Esophagus squamous epithelium (tissue), 5 donors: ENCODE results near the gene GALK2. TPM values are rescaled to one million over a fixed set of nuclear protein-coding genes. Genes with fewer than 3 reads are reported as not detected.
A peak's percentile ranks its signal among the peaks of the same experiment; 100 is the strongest.

Experiments used
- DNase-seq: peaks from one replicate; lab custom pipeline; 2025; lab: John Stamatoyannopoulos, UW
- H3K27ac ChIP-seq, 4 donors: fragments of 200-600 bp; sonication (generic); one replicate each; pipeline ENCODE4 v1.5.1; 2016 to 2019; ENCODE audit warnings: mild to moderate bottlenecking in 1 of 4
- H3K27me3 ChIP-seq, 4 donors: fragments of 200-600 bp; sonication (generic); 1 replicate in 3 of 4; 2 replicates in 1 of 4; pipeline versions ENCODE4 v1.5.1 to v1.6.0; 2017 to 2021; ENCODE audit warnings: antibody characterized with exemption in 1 of 4
- H3K36me3 ChIP-seq, 3 donors: fragments of 200-600 bp; sonication (generic); one replicate each; pipeline ENCODE4 v1.5.1; 2016 to 2019
- H3K4me1 ChIP-seq, 3 donors: fragments of 200-600 bp; sonication (generic); one replicate each; pipeline ENCODE4 v1.5.1; 2017 to 2019
- H3K4me3 ChIP-seq, 4 donors: fragments of 200-600 bp; sonication (generic); 1 replicate in 3 of 4; 2 replicates in 1 of 4; pipeline ENCODE4 v1.5.1; 2016 to 2019; ENCODE audit warnings: mild to moderate bottlenecking in 2 of 4, moderate library complexity in 1 of 4
- H3K9me3 ChIP-seq, 3 donors: fragments of 200-600 bp; sonication (generic); one replicate each; pipeline ENCODE4 v1.5.1; 2016 to 2019
- POLR2A ChIP-seq, 4 donors: fragments of 450-650 bp; IDR thresholded peaks; one replicate each; pipeline ENCODE4 v1.6.1; 2017; ENCODE audit warnings: antibody characterized with exemption in 4 of 4, mild to moderate bottlenecking in 4 of 4, moderate library complexity in 3 of 4
- WGBS, 2 donors: methylation state at CpG; one replicate each; pipeline ENCODE4 v1.1.5; 2018; 5-methylcytosine and 5-hydroxymethylcytosine counted together
- intact Hi-C: fragments of 100-400 bp; cut with DNase I; formaldehyde crosslinking; loops from one replicate; pipeline ENCODE4 v1.15.0; 2022
- total RNA-seq, 4 donors: library from RNA; depleted of rRNA; stranded (reverse); fragments of >200 nt; gene quantifications; one replicate each; pipeline ENCODE4 v1.1.0, GENCODE V29; 2016
- TF ChIP-seq, protein P1 (sequence below), 6 experiments: fragments of 450-650 bp in 4 of 6; fragments of 200-600 bp in 2 of 6; sonication (generic) in 2 of 6; IDR thresholded peaks; one replicate each; pipeline ENCODE4 v1.5.1; 2016 to 2019; ENCODE audit warnings: antibody characterized with exemption in 6 of 6, mild to moderate bottlenecking in 4 of 6, moderate library complexity in 4 of 6
- donor health status: DM: yes; HTN: yes; CAD: no.

GALK2 gene
- total RNA-seq, 4 donors from 2014 or later: 7.2 to 30.5 (median 21.4) TPM

DNA sequence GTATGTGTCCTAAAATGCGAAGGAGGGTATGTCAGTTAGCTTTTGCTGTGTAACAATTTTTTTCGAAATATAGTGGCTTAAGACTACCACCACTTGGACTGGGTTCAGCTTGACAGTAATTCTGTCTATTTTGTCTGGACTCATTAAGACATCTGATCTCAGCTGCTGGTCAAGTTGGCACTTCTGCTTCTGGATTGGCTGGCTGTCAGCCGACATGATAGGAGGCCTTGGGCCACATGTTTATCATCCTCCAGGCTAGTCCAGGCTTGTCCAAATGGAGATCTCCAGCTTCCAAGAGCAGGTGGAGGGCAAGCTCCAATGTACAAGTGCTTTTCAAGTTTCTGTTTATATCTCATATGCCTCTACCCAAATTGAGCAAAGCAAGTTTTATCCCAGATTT lies 95.9 kb downstream of the GALK2 start:
- WGBS, 2 donors: 88% methylated on average over 3 of the region's 3 CpGs
- H3K9me3 ChIP-seq: peaks cover 0 to 9% (median 0%) of the 10 kb centered on the region in 3 donors
- H3K36me3 ChIP-seq: peaks cover 0 to 18% (median 0%) of the 10 kb centered on the region in 3 donors
- H3K27ac ChIP-seq: no peak overlapping the region
- DNase-seq: no peak
- no peaks in the 10 kb centered on the region for H3K4me1 ChIP-seq
- TF ChIP-seq, protein P1, sequence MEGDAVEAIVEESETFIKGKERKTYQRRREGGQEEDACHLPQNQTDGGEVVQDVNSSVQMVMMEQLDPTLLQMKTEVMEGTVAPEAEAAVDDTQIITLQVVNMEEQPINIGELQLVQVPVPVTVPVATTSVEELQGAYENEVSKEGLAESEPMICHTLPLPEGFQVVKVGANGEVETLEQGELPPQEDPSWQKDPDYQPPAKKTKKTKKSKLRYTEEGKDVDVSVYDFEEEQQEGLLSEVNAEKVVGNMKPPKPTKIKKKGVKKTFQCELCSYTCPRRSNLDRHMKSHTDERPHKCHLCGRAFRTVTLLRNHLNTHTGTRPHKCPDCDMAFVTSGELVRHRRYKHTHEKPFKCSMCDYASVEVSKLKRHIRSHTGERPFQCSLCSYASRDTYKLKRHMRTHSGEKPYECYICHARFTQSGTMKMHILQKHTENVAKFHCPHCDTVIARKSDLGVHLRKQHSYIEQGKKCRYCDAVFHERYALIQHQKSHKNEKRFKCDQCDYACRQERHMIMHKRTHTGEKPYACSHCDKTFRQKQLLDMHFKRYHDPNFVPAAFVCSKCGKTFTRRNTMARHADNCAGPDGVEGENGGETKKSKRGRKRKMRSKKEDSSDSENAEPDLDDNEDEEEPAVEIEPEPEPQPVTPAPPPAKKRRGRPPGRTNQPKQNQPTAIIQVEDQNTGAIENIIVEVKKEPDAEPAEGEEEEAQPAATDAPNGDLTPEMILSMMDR (IDR thresholded peaks at IDR 0.05): no peak
- TF ChIP-seq POLR2A (IDR thresholded peaks at IDR 0.05): no peak
- no peaks in the 10 kb centered on the region for H3K27me3 ChIP-seq
- intact Hi-C loops: no loop called here
- H3K4me3 ChIP-seq: no peak overlapping the region

DNA sequence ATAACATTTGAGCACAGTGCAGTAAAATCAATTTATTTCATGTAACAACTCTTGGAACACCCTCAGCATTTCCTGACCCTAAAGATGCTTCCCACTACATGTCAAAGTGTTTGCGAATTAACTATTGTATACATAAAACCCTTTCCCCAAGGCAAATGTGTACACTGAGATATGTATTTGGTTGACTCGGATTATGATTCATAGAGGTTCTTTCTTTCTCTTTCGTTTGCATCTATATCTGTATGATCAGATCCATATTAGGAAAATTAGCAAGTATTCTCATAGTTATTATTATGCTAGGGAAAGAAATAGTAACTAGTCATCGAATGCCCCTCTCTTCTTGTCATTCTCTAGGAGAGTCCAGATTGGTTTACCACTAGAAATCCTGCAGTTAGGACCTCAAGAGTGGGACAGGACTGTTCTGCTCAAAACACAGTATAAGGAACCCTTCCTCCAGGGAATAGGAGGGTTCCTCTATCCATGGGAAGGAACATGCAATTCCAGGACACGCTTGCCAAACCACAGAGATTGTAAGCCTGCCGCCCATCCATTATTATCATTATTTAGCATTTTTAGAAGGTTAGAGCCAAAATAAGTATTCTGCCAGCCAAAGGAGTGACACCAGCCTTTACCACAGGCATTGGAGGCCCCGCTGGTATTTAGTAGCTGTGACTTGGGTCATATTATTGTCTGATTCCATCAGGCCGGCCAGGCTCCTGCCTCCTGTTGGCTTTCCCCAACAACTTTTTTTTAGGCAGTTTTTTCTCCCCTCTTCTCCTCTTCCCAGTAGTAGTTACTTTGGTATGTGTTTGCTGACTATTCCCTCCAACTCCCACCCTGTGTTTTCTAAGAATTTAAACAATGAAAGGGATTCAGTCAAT lies 100.7 kb downstream of the GALK2 start:
- Histone ChIP-seq H3K27me3 (no peaks in the 10 kb centered on the region), H3K4me1 (peaks cover 0 to 9% (median 0%) of the 10 kb centered on the region in 3 donors), H3K36me3 (peaks cover 0 to 15% (median 0%) of the 10 kb centered on the region in 3 donors), H3K9me3 (peaks cover 0 to under 1% (median 0%) of the 10 kb centered on the region in 3 donors), H3K27ac (peak overlapping the region in 3 of 4 donors; percentile 19 to 53 (median 53)), H3K4me3 (no peak overlapping the region)
- intact Hi-C loops: no loop called here
- DNase-seq: no peak
- TF ChIP-seq, protein P1 (IDR thresholded peaks at IDR 0.05): no peak
- TF ChIP-seq POLR2A (IDR thresholded peaks at IDR 0.05): no peak
- WGBS, 2 donors: 57 to 58% methylated on average over 8 of the region's 8 CpGs

DNA sequence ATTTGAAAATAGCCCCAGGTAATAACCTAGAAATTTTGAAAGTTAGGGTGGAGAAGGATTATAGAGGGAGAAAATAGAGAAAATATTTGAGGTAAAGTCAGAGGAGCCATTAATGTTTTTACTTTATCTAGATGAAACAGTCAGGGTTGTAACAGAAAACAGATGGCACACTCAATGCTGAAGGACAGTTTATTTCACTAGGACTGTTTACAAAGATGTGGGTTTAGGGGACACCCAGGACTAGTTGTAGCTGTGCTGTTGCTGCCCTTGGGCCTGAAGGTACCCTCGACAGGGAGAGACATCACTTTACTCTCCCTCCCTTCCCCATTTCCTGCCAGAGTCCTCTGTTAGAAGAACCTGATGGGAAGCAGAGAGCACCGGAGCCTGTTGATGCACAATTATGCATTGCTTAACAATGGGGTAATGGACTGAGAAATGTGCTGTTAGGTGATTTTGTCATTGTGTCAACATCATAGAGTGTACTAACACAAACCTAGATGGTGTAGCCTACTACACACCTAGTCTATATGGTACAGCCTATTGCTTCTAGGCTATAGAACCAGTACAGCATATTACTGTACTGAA lies 103.8 kb downstream of the GALK2 start:
- intact Hi-C loops: no loop called here
- no peaks in the 10 kb centered on the region for H3K9me3 ChIP-seq
- TF ChIP-seq, protein P1 (IDR thresholded peaks at IDR 0.05): no peak
- no peak for TF ChIP-seq POLR2A (IDR thresholded peaks at IDR 0.05)
- peaks cover 0 to 6% (median 0%) of the 10 kb centered on the region in 3 donors for H3K36me3 ChIP-seq
- H3K4me3 ChIP-seq: no peak overlapping the region
- H3K27ac ChIP-seq: no peak overlapping the region
- no peaks in the 10 kb centered on the region for H3K27me3 ChIP-seq
- DNase-seq: no peak
- peaks cover 0 to 9% (median 0%) of the 10 kb centered on the region in 3 donors for H3K4me1 ChIP-seq
- 60 to 79% methylated on average over 2 of the region's 2 CpGs for WGBS, 2 donors

DNA sequence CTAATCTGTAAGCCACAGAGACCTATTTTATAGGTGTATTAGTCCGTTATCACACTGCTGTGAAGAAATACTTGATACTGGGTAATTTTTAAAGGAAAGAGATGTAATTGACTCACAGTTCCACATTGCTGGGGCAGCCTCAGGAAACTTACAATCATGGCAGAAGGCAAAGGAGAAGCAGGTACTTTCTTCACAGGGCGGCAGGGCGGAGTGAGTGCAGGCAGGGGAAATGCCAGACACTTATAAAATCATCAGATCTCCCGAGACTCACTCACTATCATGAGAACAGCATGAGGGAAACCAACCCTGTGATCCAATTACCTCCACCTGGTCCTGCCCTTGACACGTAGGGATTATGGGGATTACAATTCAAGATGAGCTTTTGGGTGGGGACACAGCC lies 108.7 kb downstream of the GALK2 start:
- peaks cover 0 to 36% (median 0%) of the 10 kb centered on the region in 3 donors for H3K36me3 ChIP-seq
- TF ChIP-seq, protein P1 (IDR thresholded peaks at IDR 0.05): no peak
- TF ChIP-seq POLR2A (IDR thresholded peaks at IDR 0.05): no peak
- no peak overlapping the region for H3K27ac ChIP-seq
- WGBS, 2 donors: 87 to 90% methylated on average over 5 of the region's 5 CpGs
- H3K9me3 ChIP-seq: no peaks in the 10 kb centered on the region
- intact Hi-C loops: no loop called here
- DNase-seq: no peak
- H3K4me3 ChIP-seq: no peak overlapping the region
- H3K27me3 ChIP-seq: no peaks in the 10 kb centered on the region
- no peaks in the 10 kb centered on the region for H3K4me1 ChIP-seq
